Keratinocyte (primary cell): Measurements from ENCODE around the gene NCF4. TPM values are rescaled to one million over a fixed set of nuclear protein-coding genes. Genes with fewer than 3 reads are reported as not detected.
A peak's percentile ranks its signal among the peaks of the same experiment; 100 is the strongest.

Experiments
- DNase-seq: peaks from one replicate; pipeline ENCODE4 v3.0.0-alpha.2; 2011; ENCODE audit warnings: low read depth, missing footprints, low spot score
- FAIRE-seq: peaks from 2 replicates; lab custom pipeline; 2011; peaks lifted over from hg19 to GRCh38; lab: Jason Lieb, UNC
- H2AFZ ChIP-seq: 2 replicates; pipeline ENCODE4 v1.6.0; 2012; ENCODE audit warnings: low read length, control low read depth, inconsistent platforms; ENCODE audit not compliant: control insufficient read depth
- H3K27ac ChIP-seq: 2 replicates; pipeline ENCODE4 v1.5.1; 2011; ENCODE audit warnings: low read length; ENCODE audit not compliant: control insufficient read depth, insufficient read depth
- H3K27me3 ChIP-seq: 3 replicates; pipeline ENCODE4 v1.6.0; 2011; ENCODE audit warnings: low read length; ENCODE audit not compliant: control insufficient read depth, insufficient read depth; ENCODE audit errors: extremely low read depth
- H3K36me3 ChIP-seq, 2 experiments: 2 replicates in 1 of 2; 3 replicates in 1 of 2; pipeline ENCODE4 v1.5.1; 2011; ENCODE audit warnings: low read length in 2 of 2, mild to moderate bottlenecking in 1 of 2; ENCODE audit not compliant: control insufficient read depth in 2 of 2, insufficient read depth in 2 of 2; ENCODE audit errors: extremely low read depth in 1 of 2
- H3K4me1 ChIP-seq: 3 replicates; pipeline ENCODE4 v1.5.1; 2011; ENCODE audit warnings: low read length; ENCODE audit not compliant: control insufficient read depth, insufficient read depth; ENCODE audit errors: extremely low read depth
- H3K4me2 ChIP-seq: 3 replicates; pipeline ENCODE4 v1.6.0; 2011; ENCODE audit warnings: low read depth, low read length; ENCODE audit not compliant: control insufficient read depth, insufficient read depth; ENCODE audit errors: extremely low read depth
- H3K4me3 ChIP-seq, 3 experiments: fragments of 200-600 bp in 1 of 3; sonication (generic) in 1 of 3; 2 replicates in 2 of 3; 3 replicates in 1 of 3; pipeline ENCODE4 v1.5.1; 2011 to 2016; ENCODE audit warnings: low read length in 3 of 3, mild to moderate bottlenecking in 3 of 3, control low read depth in 2 of 3, inconsistent platforms in 1 of 3, low read depth in 1 of 3, mixed read lengths in 1 of 3, mixed run types in 1 of 3, moderate library complexity in 1 of 3; ENCODE audit not compliant: control insufficient read depth in 2 of 3, insufficient read depth in 2 of 3; ENCODE audit errors: extremely low read depth in 1 of 3
- H3K79me2 ChIP-seq: 2 replicates; pipeline ENCODE4 v1.6.0; 2012; ENCODE audit warnings: low read length; ENCODE audit not compliant: control insufficient read depth, insufficient read depth
- H3K9ac ChIP-seq: 3 replicates; pipeline ENCODE4 v1.6.0; 2011; ENCODE audit warnings: low read length; ENCODE audit not compliant: control insufficient read depth, insufficient read depth; ENCODE audit errors: extremely low read depth
- H3K9me1 ChIP-seq: 3 replicates; pipeline ENCODE4 v1.6.0; 2011; ENCODE audit warnings: low read length; ENCODE audit not compliant: control insufficient read depth, insufficient read depth; ENCODE audit errors: extremely low read depth
- H3K9me3 ChIP-seq: 2 replicates; pipeline ENCODE4 v1.5.1; 2012; ENCODE audit warnings: low read depth, low read length; ENCODE audit not compliant: control insufficient read depth
- H4K20me1 ChIP-seq: 3 replicates; pipeline ENCODE4 v1.6.0; 2011; ENCODE audit warnings: low read length; ENCODE audit not compliant: control insufficient read depth, insufficient read depth; ENCODE audit errors: extremely low read depth
- EZH2 ChIP-seq: IDR thresholded peaks from one replicate; pipeline ENCODE4 v1.6.1; 2012; ENCODE audit warnings: inconsistent platforms, mild to moderate bottlenecking, low read length, moderate library complexity
- dilution Hi-C: fragments of 300-500 bp; cut with MboI; formaldehyde crosslinking; loops from one replicate; pipeline ENCODE4 v1.7.0; 2020; ENCODE audit warnings: low sequenced_read_pairs; ENCODE audit not compliant: extremely low pct_ligation_motif_present
- polyA plus RNA-seq, 5 experiments: library from polyadenylated mRNA; depleted of rRNA in 3 of 5; stranded (reverse) in 3 of 5; stranded (forward) in 1 of 5; unstranded in 1 of 5; fragments of >200 nt; gene quantifications; 1 replicate in 1 of 5; 2 replicates in 3 of 5; 3 replicates in 1 of 5; pipeline versions ENCODE4 v1.2.1 to v1.2.3, GENCODE V29; 2011 to 2012; ENCODE audit warnings: missing spikeins in 2 of 5, low read depth in 1 of 5, low replicate concordance in 1 of 5
- TF ChIP-seq, protein P1 (sequence below), 3 experiments: IDR thresholded peaks in 1 of 3; conservative IDR thresholded peaks in 1 of 3; optimal IDR thresholded peaks in 1 of 3; 2 replicates in 2 of 3; 3 replicates in 1 of 3; pipeline versions ENCODE3 to v1.5.1; 2011; ENCODE audit warnings: low read length in 3 of 3, mild to moderate bottlenecking in 3 of 3, moderate library complexity in 2 of 3, control low read depth in 1 of 3, inconsistent platforms in 1 of 3; ENCODE audit not compliant: insufficient read depth in 2 of 3; ENCODE audit errors: extremely low read depth in 1 of 3

The NCF4 gene
- polyA plus RNA-seq, 1 donor (not counting 4 experiments of a cell fraction or from before 2014, with no cell fraction given): 0.42 TPM

GRCh38 chr22:36873614-36874308 lies 13.0 kb downstream of the NCF4 start:
- H3K9me3 ChIP-seq: no peaks in the 10 kb centered on the region
- DNase-seq (peak; percentile 41), FAIRE-seq (peak; percentile 88)
- peak overlapping the region in 2 of 3 experiments; percentile 9 to 16 for H3K4me3 ChIP-seq
- H3K9ac ChIP-seq: peak overlapping the region; percentile 51
- no peaks in the 10 kb centered on the region for H4K20me1 ChIP-seq
- no peaks in the 10 kb centered on the region for H3K36me3 ChIP-seq
- dilution Hi-C loops: no loop called here
- H3K4me2 ChIP-seq: peak overlapping the region; percentile 62
- TF ChIP-seq EZH2: no peak
- TF ChIP-seq, protein P1, sequence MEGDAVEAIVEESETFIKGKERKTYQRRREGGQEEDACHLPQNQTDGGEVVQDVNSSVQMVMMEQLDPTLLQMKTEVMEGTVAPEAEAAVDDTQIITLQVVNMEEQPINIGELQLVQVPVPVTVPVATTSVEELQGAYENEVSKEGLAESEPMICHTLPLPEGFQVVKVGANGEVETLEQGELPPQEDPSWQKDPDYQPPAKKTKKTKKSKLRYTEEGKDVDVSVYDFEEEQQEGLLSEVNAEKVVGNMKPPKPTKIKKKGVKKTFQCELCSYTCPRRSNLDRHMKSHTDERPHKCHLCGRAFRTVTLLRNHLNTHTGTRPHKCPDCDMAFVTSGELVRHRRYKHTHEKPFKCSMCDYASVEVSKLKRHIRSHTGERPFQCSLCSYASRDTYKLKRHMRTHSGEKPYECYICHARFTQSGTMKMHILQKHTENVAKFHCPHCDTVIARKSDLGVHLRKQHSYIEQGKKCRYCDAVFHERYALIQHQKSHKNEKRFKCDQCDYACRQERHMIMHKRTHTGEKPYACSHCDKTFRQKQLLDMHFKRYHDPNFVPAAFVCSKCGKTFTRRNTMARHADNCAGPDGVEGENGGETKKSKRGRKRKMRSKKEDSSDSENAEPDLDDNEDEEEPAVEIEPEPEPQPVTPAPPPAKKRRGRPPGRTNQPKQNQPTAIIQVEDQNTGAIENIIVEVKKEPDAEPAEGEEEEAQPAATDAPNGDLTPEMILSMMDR (optimal IDR thresholded peaks at IDR 0.05 in 1 of 3, IDR thresholded peaks at IDR 0.05 in 1 of 3, conservative IDR thresholded peaks at IDR 0.05 in 1 of 3; ENCODE audit: extremely low read depth in 1 of 3, insufficient read depth in 2 of 3, low read length in 3 of 3): peak; percentile 76 to 91 (median 79)
- H2AFZ ChIP-seq: peak overlapping the region; percentile 77
- H3K79me2 ChIP-seq: no peaks in the 10 kb centered on the region
- peaks cover 4% of the 10 kb centered on the region for H3K27me3 ChIP-seq
- H3K27ac ChIP-seq: peak overlapping the region; percentile 60
- H3K9me1 ChIP-seq: peaks cover 2% of the 10 kb centered on the region
- peaks cover 40% of the 10 kb centered on the region for H3K4me1 ChIP-seq

DNA sequence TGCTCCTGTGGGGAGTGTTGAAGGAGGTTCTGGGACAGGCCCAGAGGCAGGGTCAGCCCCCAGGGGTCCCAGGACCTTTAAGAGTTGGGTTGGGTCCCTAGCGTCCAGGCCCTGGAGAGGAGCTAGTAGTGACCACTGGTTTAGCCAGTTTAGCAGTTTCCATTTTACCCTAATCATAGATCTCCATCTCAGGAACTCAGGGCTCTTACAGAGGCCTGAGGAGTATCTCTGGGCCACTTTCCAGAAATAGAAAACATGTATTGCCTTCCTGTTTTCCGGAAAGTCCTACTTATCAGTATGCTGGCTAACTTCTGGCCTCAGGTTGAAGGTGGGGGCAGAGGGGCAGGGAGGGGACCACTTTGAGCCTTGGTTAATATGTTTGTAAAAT lies 13.5 kb downstream of the NCF4 start:
- peaks cover 40% of the 10 kb centered on the region for H3K4me1 ChIP-seq
- H2AFZ ChIP-seq: no peak overlapping the region
- no peak overlapping the region for H3K4me3 ChIP-seq
- dilution Hi-C loops: no loop called here
- DNase-seq (no peak), FAIRE-seq (no peak)
- no peaks in the 10 kb centered on the region for H3K79me2 ChIP-seq
- peak overlapping the region; percentile 62 for H3K4me2 ChIP-seq
- peaks cover 4% of the 10 kb centered on the region for H3K27me3 ChIP-seq
- peaks cover 2% of the 10 kb centered on the region for H3K9me1 ChIP-seq
- H4K20me1 ChIP-seq: no peaks in the 10 kb centered on the region
- H3K36me3 ChIP-seq: no peaks in the 10 kb centered on the region
- H3K9ac ChIP-seq: no peak overlapping the region
- no peaks in the 10 kb centered on the region for H3K9me3 ChIP-seq
- TF ChIP-seq, protein P1 (optimal IDR thresholded peaks at IDR 0.05 in 1 of 3, IDR thresholded peaks at IDR 0.05 in 1 of 3, conservative IDR thresholded peaks at IDR 0.05 in 1 of 3; ENCODE audit: extremely low read depth in 1 of 3, insufficient read depth in 2 of 3, low read length in 3 of 3): no peak
- TF ChIP-seq EZH2: no peak
- peak overlapping the region; percentile 60 for H3K27ac ChIP-seq
